Stimulated activated CD4-positive, alpha-beta T cell treated with anti-CD3 and anti-CD28 coated beads, TNF-alpha, amount 100 ng/mL, for 24 hours (primary cell): ENCODE data around the gene PDZRN3.

Experiments used
- DNase-seq, 3 experiments: peaks; one replicate each; pipeline ENCODE4 v3.0.0-alpha.2; 2020; ENCODE audit warnings: low read depth in 3 of 3

Gene PDZRN3

GRCh38 chr3:73452729-73453128, 172.0 kb downstream of the PDZRN3 start:
- no peak for DNase-seq

GRCh38 chr3:73451301-73451944, 173.3 kb downstream of the PDZRN3 start:
- DNase-seq = no peak

GRCh38 chr3:73449774-73450173, 175.0 kb downstream of the PDZRN3 start:
- DNase-seq = no peak

- DNase-seq = no peak
These were observed 175.9 kb downstream of the PDZRN3 start for GRCh38 chr3:73448761-73449301.

- no peak for DNase-seq
These were observed 176.7 kb downstream of the PDZRN3 start for GRCh38 chr3:73448041-73448440.

- no peak for DNase-seq
These were observed 177.6 kb downstream of the PDZRN3 start for GRCh38 chr3:73447111-73447510.

GRCh38 chr3:73446467-73447110, 178.2 kb downstream of the PDZRN3 start:
- DNase-seq = no peak

GRCh38 chr3:73442886-73443285, 181.9 kb downstream of the PDZRN3 start:
- no peak for DNase-seq

- no peak for DNase-seq
These were observed 182.6 kb downstream of the PDZRN3 start for GRCh38 chr3:73442152-73442551.

GRCh38 chr3:73437828-73438227, 186.9 kb downstream of the PDZRN3 start:
- DNase-seq = no peak

GRCh38 chr3:73435055-73435454, 189.7 kb downstream of the PDZRN3 start:
- no peak for DNase-seq

GRCh38 chr3:73433687-73434086, 191.1 kb downstream of the PDZRN3 start:
- DNase-seq = no peak

GRCh38 chr3:73433079-73433478, 191.7 kb downstream of the PDZRN3 start:
- DNase-seq = no peak

GRCh38 chr3:73432706-73433032, 192.1 kb downstream of the PDZRN3 start:
- no peak for DNase-seq

- DNase-seq = no peak
These were observed 192.6 kb downstream of the PDZRN3 start for GRCh38 chr3:73432023-73432705.

GRCh38 chr3:73431183-73431900, 193.4 kb downstream of the PDZRN3 start:
- DNase-seq = no peak

- DNase-seq = no peak
These were observed 197.6 kb downstream of the PDZRN3 start for GRCh38 chr3:73427048-73427706.

GRCh38 chr3:73426606-73427005, 198.1 kb downstream of the PDZRN3 start:
- DNase-seq = no peak

GRCh38 chr3:73423116-73423515, 201.6 kb downstream of the PDZRN3 start:
- no peak for DNase-seq

- no peak for DNase-seq
These were observed 202.2 kb downstream of the PDZRN3 start for GRCh38 chr3:73422571-73422970.

- no peak for DNase-seq
These were observed 204.8 kb downstream of the PDZRN3 start for GRCh38 chr3:73419942-73420341.
